Suprapubic skin (tissue), 4 donors: Measurements from ENCODE around the gene ANKRD34C.

ENCODE experiments used
- EP300 ChIP-seq: sonication (generic); formaldehyde crosslinking; IDR thresholded peaks from one replicate; pipeline ENCODE4 v1.6.1; 2017; ENCODE audit warnings: antibody characterized with exemption
- POLR2A ChIP-seq, 2 donors: fragments of 450-650 bp; IDR thresholded peaks; one replicate each; pipeline ENCODE4 v1.6.1; 2017; ENCODE audit warnings: antibody characterized with exemption in 2 of 2, mild to moderate bottlenecking in 2 of 2, moderate library complexity in 2 of 2
- POLR2AphosphoS5 ChIP-seq, 3 donors: sonication (generic); formaldehyde crosslinking; IDR thresholded peaks; one replicate each; pipeline ENCODE4 v1.6.1; 2017; ENCODE audit warnings: antibody characterized with exemption in 3 of 3
- TF ChIP-seq, protein P1 (sequence below), 2 donors: fragments of 200-600 bp in 1 of 2; fragments of 450-650 bp in 1 of 2; sonication (generic) in 1 of 2; IDR thresholded peaks; one replicate each; pipeline ENCODE4 v1.5.1; 2016 to 2019; ENCODE audit warnings: antibody characterized with exemption in 2 of 2, mild to moderate bottlenecking in 1 of 2, moderate library complexity in 1 of 2

DNA sequence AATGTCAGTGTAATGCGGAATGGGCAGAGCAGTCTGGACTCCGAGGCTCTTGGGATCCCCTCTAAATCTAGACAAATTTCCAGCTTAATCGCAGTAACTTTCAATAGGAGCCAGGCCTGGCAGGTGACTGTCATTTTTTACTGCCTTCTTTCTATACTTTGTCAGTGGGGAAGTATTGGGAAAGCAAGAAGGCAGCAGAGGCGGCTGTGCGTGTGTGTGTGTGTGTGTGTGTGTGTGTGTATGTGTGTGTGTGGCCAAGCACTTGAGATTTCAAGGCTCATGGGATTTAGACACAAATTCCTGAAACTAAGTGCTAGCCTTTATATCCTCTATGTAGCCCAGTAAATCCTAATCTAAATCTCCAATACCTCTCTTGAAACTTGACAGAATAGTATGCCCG lies 49.3 kb upstream of the ANKRD34C start:
- TF ChIP-seq, protein P1, sequence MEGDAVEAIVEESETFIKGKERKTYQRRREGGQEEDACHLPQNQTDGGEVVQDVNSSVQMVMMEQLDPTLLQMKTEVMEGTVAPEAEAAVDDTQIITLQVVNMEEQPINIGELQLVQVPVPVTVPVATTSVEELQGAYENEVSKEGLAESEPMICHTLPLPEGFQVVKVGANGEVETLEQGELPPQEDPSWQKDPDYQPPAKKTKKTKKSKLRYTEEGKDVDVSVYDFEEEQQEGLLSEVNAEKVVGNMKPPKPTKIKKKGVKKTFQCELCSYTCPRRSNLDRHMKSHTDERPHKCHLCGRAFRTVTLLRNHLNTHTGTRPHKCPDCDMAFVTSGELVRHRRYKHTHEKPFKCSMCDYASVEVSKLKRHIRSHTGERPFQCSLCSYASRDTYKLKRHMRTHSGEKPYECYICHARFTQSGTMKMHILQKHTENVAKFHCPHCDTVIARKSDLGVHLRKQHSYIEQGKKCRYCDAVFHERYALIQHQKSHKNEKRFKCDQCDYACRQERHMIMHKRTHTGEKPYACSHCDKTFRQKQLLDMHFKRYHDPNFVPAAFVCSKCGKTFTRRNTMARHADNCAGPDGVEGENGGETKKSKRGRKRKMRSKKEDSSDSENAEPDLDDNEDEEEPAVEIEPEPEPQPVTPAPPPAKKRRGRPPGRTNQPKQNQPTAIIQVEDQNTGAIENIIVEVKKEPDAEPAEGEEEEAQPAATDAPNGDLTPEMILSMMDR (IDR thresholded peaks at IDR 0.05) = no peak
- TF ChIP-seq EP300 (no peak), POLR2AphosphoS5 (IDR thresholded peaks at IDR 0.05) (no peak), POLR2A (IDR thresholded peaks at IDR 0.05) (no peak)
